ENCODE measurements around the gene NMT1.
A peak's percentile ranks its signal among the peaks of the same experiment; 100 is the strongest.

The NMT1 gene

DNA sequence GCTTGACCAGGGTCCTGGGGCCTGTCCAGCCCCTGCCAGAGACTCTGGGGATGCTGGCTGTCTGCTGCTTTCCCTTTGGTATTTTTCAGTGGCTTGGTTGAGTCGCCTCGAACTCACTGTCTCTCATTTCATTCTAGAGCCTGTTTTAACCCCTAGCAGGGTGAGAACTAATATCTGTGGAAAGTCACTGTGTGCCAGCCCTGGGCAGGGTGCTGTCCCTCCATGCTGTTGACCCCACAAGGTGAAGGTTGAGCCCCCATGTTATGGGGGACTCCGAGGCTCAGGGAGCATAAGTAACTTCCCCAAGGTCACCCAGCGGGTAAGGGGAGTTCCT, 42.6 kb upstream of the NMT1 start:
- Histone ChIP-seq H3K4me3 (ENCODE audit: low read depth, low read length) (peak overlapping the region; percentile 65), H3K36me3 (no peaks in the 10 kb centered on the region), H3K4me1 (peaks cover 47% of the 10 kb centered on the region), H3K27me3 (no peaks in the 10 kb centered on the region), H3K9me3 (no peaks in the 10 kb centered on the region)
- TF ChIP-seq, protein P1, sequence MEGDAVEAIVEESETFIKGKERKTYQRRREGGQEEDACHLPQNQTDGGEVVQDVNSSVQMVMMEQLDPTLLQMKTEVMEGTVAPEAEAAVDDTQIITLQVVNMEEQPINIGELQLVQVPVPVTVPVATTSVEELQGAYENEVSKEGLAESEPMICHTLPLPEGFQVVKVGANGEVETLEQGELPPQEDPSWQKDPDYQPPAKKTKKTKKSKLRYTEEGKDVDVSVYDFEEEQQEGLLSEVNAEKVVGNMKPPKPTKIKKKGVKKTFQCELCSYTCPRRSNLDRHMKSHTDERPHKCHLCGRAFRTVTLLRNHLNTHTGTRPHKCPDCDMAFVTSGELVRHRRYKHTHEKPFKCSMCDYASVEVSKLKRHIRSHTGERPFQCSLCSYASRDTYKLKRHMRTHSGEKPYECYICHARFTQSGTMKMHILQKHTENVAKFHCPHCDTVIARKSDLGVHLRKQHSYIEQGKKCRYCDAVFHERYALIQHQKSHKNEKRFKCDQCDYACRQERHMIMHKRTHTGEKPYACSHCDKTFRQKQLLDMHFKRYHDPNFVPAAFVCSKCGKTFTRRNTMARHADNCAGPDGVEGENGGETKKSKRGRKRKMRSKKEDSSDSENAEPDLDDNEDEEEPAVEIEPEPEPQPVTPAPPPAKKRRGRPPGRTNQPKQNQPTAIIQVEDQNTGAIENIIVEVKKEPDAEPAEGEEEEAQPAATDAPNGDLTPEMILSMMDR (IDR thresholded peaks at IDR 0.05; ENCODE audit: low read depth, low read length) = no peak
- no peak for DNase-seq

DNA sequence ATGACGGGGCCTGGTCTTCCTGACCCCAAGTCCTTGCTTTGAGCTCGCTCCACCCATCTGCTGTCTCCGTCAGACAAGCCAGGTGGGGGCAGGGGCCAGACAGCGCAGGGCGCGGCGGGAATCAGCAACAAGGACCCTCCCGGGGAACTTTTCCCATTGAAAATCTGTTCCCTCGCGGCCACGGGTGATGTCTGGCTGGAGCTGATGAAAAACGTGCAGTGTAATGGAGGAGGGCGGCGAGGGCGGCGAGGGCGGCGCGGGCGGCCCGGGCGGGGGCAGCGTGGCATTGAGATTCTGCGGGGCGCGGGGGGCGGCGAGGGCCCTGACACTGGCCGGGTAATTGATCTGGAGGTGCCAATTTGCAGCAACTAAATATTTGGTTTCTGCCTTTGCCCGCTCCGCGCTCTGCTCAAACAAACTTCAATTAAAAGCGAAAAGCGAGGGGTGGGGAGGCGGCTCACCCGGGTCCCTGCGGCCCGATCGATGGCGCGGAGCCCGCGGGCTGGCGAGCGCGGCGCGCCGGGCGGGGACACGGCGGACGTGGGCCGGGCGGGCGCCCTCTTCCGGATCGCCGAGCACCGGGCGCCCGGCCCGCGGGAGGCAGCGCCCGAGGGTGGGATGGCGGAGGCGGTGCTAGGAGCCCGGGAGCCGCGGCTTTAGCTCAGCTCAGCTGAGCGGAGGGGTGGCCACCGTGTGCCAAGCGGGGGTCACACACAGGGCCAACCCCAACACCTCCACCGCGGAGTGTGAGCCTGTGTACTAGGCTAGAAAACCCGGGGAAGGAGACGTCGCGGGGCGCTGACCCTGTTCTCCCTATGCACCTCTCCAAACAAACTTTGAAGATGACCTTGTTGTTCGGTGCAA, 42.0 kb upstream of the NMT1 start:
- H3K4me1 ChIP-seq = peaks cover 47% of the 10 kb centered on the region
- peak overlapping the region; percentile 65 for H3K4me3 ChIP-seq (ENCODE audit: low read depth, low read length)
- no peaks in the 10 kb centered on the region for H3K9me3 ChIP-seq
- peak; percentile 76 for DNase-seq
- H3K27me3 ChIP-seq = no peaks in the 10 kb centered on the region
- TF ChIP-seq, protein P1 (IDR thresholded peaks at IDR 0.05; ENCODE audit: low read depth, low read length) = peak; percentile 30
- no peaks in the 10 kb centered on the region for H3K36me3 ChIP-seq

DNA sequence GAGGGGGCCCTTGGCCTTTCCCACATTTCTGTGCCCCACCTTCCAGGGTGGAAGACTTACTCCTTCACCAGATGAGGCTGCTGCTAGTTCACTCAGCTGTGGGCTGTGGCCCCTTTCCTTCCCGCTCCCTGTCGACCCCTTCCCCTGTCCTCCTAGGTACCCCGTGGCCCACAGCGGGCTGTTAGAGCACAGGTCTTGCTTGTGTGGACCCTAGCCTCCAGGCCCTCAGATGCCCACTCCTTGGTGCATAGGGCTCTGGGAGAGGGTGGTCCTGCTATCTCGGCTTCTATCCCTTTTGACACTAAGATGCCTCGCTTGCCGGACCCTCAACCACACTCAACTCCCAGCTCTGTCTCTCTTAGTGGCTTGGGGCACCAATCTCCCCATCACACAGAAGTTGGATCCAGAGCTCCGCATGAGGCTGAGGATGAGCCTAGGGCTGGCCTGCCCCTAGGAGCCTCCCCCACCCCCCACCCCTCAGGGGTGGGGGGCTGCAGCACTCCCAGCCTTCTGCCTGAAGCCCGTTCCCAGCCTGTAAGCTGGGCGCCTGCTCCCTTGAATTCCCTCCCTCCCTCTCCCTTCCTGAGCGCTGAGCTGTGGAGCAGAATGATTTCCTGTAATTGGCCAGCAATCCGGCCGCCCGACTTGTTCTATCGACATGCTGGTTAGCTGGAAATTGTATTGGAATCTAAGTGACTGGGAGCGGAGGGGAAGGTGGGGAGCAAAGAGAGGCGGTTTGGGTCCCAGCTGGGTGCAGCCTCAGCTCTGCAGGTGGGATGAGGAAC, 40.6 kb upstream of the NMT1 start:
- Histone ChIP-seq H3K27me3 (no peaks in the 10 kb centered on the region), H3K4me3 (ENCODE audit: low read depth, low read length) (peak overlapping the region; percentile 20; the same call in 1 of the 2 replicates), H3K9me3 (no peaks in the 10 kb centered on the region), H3K4me1 (peaks cover 47% of the 10 kb centered on the region), H3K36me3 (no peaks in the 10 kb centered on the region)
- TF ChIP-seq, protein P1 (IDR thresholded peaks at IDR 0.05; ENCODE audit: low read depth, low read length) = 0 out of 2 replicates have a peak, but pooled peaks have one; percentile 5
- DNase-seq = peak; percentile 60

DNA sequence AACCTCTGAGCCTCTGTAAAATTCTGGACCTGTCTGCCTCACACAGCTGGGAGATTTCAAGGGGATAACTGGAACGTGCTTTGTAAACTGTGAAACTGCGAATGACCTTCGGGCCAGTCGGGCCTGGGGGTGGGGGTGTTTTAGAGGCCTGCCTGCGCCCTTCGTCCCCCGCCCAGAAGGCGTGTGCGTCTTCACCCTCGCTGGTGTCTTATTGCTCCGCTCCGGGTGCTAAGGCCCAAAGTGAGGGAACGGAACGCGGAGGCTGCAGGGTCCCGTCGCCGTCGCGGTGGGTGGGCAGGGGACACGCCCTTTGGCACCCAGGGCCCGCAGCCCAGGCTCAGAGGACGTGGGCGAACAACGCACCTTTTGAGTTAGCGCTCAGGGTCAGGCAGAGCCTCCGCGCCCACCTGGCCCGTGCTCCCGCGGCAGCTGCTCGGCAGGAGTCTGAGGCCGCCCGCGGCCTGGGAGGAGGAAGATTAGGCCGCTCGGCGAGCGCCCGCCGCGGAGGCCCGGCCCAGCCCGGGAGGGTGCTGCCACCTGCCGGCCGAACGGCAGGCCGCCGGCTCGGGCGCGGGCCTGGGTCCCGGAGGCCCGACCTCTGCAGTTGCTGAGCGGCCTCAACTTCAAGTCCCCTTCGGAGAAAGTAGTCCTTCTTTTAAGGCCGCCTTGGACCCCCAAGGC, 39.4 kb upstream of the NMT1 start:
- TF ChIP-seq, protein P1 (IDR thresholded peaks at IDR 0.05; ENCODE audit: low read depth, low read length) = peak; percentile 57
- Histone ChIP-seq H3K4me3 (ENCODE audit: low read depth, low read length) (peak overlapping the region; percentile 54), H3K4me1 (peaks cover 44% of the 10 kb centered on the region), H3K27me3 (no peaks in the 10 kb centered on the region), H3K9me3 (no peaks in the 10 kb centered on the region), H3K36me3 (no peaks in the 10 kb centered on the region)
- peak; percentile 87 for DNase-seq

DNA sequence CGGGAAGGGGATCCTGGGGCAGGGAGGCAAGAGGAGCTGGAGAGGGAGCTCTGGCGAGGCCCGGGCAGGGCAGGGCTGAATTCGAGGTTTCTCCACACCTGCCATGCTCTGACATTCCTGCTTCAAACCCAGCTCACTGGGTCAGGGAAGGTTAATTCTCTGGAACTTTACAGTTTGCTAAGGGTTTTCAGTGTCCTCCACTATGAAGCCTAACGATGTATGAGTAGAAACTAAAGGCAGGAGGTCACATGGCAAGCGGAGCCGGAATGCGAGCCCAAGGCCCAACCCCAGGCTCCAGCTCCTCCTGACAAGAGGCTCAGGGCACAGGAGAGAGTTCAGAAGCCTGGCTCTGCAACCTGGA, 38.8 kb upstream of the NMT1 start:
- no peak for DNase-seq
- Histone ChIP-seq H3K4me1 (peaks cover 44% of the 10 kb centered on the region), H3K9me3 (no peaks in the 10 kb centered on the region), H3K27me3 (no peaks in the 10 kb centered on the region), H3K36me3 (no peaks in the 10 kb centered on the region), H3K4me3 (ENCODE audit: low read depth, low read length) (peak overlapping the region; percentile 7; the same call in 1 of the 2 replicates)
- TF ChIP-seq, protein P1 (IDR thresholded peaks at IDR 0.05; ENCODE audit: low read depth, low read length) = no peak

Data from BE2C (cell line).